ENCODE results near the gene NT5C.

DNA sequence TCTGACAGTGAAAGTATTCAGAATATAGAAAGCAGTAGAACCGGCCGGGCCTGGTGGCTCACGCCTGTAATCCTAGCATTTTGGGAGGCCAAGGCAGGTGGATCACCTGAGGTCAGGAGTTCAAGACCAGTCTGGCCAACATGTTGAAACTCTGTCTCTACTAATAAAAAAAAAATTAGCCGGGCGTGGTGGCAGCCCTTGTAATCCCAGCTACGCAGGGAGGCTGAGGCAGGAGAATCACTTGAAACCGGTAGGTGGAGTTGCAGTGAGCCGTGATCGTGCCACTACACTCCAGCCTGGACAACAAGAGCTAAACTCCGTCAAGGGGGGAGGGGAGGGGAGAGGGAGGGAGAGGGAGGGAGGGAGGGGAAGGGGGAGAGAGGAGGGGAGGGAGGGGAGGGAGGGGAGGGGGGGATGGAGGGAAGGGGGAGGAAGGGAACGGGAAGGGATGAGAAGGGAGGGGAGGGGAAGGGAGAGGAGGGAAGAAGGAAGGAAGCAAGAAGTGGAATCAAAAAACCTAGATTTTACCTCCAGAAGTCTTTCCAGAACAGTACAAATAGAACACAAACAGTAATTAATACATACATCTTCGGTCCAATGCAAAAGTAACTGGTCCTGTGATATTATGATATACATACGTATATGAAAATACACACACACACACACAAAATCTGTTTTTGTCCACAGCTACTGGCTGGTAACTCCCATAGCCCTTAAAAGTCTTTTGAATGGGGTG, 10.9 kb upstream of the NT5C start:
- no peak for TF ChIP-seq GATA2 (IDR thresholded peaks at IDR 0.05; ENCODE audit: low read depth, low read length)
- no peak for TF ChIP-seq GATA3 (IDR thresholded peaks at IDR 0.05; ENCODE audit: low read depth, low read length)

All from SH-SY5Y (cell line).